OCI-LY1 (cell line): ENCODE results near the gene ZFYVE21.

ENCODE experiments used
- CTCF ChIP-seq: fragments of 200-600 bp; sonication (generic), shearing (Covaris generic); IDR thresholded peaks from 2 replicates; pipeline ENCODE4 v1.5.1; 2017; ENCODE audit warnings: mild to moderate bottlenecking, antibody characterized with exemption, low read length, moderate library complexity, mixed read lengths
- EZH2 ChIP-seq: fragments of 200-600 bp; sonication (generic), shearing (Covaris generic); IDR thresholded peaks from 2 replicates; pipeline ENCODE4 v1.8.0; 2017; ENCODE audit warnings: borderline replicate concordance, mixed run types, mild to moderate bottlenecking, antibody characterized with exemption, low read length, moderate library complexity, mixed read lengths

GRCh38 chr14:103749452-103749851 lies 33.8 kb downstream of the ZFYVE21 start:
- TF ChIP-seq CTCF (no peak), EZH2 (no peak)
